ENCODE measurements around the gene CYP3A7.

- TF ChIP-seq, protein P1, sequence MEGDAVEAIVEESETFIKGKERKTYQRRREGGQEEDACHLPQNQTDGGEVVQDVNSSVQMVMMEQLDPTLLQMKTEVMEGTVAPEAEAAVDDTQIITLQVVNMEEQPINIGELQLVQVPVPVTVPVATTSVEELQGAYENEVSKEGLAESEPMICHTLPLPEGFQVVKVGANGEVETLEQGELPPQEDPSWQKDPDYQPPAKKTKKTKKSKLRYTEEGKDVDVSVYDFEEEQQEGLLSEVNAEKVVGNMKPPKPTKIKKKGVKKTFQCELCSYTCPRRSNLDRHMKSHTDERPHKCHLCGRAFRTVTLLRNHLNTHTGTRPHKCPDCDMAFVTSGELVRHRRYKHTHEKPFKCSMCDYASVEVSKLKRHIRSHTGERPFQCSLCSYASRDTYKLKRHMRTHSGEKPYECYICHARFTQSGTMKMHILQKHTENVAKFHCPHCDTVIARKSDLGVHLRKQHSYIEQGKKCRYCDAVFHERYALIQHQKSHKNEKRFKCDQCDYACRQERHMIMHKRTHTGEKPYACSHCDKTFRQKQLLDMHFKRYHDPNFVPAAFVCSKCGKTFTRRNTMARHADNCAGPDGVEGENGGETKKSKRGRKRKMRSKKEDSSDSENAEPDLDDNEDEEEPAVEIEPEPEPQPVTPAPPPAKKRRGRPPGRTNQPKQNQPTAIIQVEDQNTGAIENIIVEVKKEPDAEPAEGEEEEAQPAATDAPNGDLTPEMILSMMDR (IDR thresholded peaks at IDR 0.05), result no peak
- TF ChIP-seq POLR2A (IDR thresholded peaks at IDR 0.05), result no peak
These were observed at the start of gene CYP3A7 for GRCh38 chr7:99734987-99735386.
